Limb (tissue), 2 donors: ENCODE results near the gene AATK.
"Not testable (repeated sequence)": the region's sequence is repeated elsewhere in the genome, so short reads cannot be mapped to it uniquely, and the experiment has no call there.

Experiments
- DNase-seq, 2 donors: peaks; one replicate each; pipeline ENCODE4 v3.0.0-alpha.2; 2016; ENCODE audit errors: extremely low spot score in 2 of 2

AATK gene

DNA sequence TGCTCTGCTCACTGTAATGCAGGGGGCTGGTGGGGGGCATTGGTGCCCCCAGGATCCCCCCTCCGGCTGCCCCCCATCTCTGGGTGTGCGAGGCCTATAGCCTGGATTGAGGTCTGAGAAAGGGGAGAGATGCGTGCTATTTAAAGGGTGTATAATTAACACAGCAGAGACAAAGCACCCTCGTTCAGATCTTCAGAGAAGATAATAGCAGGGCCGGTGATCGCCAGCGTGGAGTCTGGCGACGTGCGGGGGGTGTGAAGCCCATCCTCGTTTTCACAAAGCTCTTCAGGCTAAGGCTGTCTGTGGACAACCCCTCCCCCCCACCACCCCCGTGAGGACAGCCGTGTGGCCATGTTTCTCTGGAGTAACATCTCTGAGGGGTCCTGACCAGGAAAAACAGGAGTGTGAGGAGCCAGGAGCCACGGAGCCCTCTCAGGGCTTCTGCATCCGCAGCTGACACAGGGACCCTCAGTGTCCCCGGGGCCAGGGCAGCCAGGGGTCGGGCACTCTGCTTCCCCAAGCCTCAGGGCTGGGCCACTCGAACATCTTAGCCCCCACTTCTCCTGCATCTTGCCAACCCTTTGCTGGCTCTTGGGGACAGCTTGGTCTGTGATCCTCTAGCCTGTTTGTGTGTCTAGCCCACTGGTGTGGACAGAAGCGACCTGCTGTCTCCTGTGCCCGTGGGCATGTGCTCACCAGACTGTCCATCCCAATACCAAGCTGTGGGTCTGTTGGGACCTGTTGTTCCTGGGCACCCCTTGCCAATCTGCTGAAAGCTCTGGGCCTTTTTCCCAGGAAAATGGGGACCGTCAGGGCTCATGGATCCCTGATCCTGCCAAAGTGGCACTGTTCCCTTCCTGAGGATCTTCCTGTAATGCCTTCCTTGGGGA is 72.2 kb downstream of the AATK start:
- no peak for DNase-seq

DNA sequence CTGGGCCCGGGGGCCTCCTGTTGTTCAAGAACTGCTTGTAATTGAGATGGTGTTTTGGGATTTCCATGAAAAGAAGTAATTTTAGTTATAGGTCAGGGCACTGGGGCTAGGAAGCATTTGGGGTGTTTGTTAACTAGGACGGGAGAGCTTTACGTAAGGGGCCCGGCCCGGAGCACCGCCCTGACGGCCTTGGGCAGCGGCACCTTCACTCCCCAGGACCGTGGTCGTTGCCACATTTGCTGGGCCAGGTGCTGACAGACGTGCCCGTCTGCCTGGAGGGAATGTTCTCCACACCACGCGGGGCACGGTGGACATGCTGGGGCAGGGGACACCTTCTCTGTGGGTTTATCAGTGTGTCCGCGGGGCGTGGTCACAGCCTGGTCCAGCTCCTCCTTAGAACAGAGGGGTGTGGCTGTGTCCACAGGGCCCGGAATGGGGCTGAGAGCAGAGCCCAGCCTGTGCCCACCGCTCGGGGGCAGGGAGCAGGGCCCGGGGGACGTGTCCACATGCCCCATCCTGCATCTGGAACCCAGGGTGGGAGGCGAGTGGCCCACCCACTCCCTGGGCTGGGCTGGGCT is 73.4 kb downstream of the AATK start:
- DNase-seq: no peak

- no peak for DNase-seq
These were observed 74.1 kb downstream of the AATK start for GRCh38 chr17:81091774-81092517.

DNA sequence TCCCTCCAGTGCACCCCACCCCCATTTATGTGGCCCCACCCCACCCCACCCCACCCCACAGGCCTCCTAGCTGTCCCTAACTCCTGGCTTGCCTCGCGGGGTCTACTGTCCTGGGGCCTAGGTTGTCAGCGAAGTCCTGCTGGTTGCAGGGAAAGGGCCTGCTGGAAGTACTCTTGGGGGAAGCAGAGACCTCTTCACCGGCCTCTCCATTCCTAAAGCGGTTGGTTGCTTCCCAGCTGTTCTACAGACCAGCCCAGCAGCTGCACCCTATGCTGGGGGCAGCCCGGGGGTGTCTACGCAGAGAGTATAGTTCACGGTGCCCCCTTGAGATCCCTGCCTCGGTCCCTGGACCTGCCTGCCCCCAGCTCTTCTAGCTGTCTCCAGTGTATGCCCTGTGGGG is 74.9 kb downstream of the AATK start:
- DNase-seq: no peak

DNA sequence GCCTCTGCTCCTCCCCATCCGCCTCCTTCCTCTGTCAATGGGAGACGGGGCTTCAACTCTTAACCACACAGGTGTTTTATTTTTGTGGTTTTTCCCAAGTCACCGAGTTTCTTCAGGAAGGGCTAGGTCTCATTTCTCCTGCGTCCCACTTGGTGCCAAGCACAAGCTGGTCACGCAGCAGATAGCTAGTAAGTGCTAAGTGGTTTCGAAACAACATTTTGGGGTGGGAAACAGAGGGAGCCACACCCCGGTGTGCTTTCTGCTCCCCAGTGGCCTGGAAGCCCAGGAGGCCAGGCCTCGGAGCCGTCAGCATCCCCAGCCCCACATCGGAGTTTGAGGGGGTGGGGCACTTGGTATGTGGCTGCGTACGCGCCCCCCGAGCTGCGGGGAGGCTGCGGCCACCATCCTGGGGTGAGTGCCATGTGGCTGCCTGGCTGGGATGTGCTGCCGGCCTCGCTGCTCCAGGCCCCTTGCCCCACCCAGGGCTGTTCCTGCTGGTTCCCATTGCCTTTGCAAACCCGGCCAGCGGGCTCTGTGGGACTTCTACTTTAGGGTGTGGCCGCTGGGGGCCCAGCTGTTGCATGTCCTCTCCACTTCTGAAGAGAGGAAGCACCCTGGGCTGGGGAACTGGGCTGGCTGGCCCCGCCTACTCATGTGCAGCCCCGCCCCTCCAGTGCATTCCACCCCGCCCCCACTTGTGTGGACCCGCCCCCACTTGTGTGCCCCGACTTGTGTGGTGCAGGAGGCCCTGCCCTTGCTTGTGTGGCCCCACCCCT is 75.5 kb downstream of the AATK start:
- DNase-seq: no peak

GRCh38 chr17:81086789-81087551 is 79.1 kb downstream of the AATK start:
- no peak for DNase-seq

GRCh38 chr17:81085420-81085911 is 80.6 kb downstream of the AATK start:
- DNase-seq: no peak

GRCh38 chr17:81084680-81085419 is 81.2 kb downstream of the AATK start:
- DNase-seq: no peak

DNA sequence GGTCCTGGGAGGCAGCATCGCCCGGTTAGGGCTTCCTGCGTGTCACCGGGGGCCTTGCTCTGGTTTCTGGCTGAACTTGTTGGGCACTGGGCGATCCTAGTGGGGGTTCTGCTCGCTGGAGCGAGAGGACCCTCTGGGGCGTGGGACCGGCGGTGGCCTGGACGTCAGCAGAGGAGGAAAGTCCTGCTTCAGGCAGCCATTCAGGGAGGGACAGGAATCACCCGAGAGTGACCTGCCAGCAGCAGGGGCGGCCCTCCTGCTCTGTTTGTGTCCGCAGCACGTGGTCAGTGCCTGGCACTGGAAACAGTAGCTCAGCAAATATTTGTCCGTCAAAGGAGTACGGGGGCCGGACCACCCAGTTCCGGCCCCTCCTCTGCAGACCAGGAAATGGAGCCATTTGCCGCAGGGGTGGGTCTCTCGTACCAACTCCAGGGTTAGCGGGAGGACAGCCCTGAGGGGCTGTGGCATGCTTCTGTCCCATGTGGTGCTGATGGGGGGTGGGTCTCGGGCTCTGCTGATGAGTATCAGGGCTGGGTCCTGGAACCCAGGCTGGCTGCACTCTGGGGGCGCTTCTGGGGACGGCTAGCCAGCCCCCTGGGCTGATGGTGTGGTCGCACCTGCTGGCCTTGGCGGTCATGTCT is 82.8 kb downstream of the AATK start:
- no peak for DNase-seq

GRCh38 chr17:81082177-81083073 is 83.6 kb downstream of the AATK start:
- DNase-seq: no peak

DNA sequence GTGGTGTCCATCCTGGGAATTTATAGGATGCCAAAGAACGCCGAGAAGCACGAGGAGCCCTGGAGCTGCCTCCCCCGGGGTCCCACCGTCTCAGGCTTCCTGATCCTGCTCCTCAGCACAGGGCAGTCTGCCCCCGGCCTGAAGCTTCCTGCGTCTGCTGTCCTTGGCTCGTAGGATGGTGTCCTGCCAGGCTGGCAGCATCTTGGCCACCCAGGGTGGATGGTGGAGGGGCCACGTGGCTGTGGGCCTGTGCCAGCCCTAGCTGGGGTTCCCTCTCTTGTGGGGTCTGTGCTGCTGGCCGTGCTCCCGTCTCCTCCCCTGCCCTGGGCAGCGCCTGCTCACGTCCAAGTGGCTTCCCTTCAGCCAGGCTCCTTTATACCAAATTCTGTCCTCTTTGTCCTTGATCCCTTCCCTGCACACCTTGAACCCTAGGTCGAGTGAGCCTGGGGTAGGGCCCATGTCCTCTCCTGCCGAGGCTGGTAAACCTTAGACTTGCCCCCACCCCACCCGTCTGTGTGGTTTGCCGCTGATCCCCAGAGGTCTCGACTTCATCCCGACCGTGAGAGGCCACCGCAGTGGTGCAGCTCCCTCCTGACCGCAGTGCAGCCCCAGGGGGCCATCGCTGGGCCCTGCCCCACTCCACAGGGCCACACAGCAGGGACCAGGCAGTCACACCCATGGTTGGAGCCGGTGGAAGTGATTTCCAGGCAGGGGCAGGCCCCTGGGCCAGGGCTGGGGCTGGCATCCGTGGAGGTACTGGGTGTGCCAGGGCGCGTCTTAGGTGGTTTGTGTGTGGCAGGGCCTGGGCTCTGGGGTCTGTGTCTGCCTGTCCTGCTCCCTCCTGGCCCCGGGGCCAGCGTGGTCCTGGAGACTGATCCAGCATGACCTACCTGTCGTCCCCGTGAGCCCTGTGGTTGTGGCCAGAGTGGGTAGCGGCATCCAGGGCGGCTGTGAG is 84.5 kb downstream of the AATK start:
- no peak for DNase-seq

GRCh38 chr17:81080019-81080418 is 86.0 kb downstream of the AATK start:
- DNase-seq: no peak

DNA sequence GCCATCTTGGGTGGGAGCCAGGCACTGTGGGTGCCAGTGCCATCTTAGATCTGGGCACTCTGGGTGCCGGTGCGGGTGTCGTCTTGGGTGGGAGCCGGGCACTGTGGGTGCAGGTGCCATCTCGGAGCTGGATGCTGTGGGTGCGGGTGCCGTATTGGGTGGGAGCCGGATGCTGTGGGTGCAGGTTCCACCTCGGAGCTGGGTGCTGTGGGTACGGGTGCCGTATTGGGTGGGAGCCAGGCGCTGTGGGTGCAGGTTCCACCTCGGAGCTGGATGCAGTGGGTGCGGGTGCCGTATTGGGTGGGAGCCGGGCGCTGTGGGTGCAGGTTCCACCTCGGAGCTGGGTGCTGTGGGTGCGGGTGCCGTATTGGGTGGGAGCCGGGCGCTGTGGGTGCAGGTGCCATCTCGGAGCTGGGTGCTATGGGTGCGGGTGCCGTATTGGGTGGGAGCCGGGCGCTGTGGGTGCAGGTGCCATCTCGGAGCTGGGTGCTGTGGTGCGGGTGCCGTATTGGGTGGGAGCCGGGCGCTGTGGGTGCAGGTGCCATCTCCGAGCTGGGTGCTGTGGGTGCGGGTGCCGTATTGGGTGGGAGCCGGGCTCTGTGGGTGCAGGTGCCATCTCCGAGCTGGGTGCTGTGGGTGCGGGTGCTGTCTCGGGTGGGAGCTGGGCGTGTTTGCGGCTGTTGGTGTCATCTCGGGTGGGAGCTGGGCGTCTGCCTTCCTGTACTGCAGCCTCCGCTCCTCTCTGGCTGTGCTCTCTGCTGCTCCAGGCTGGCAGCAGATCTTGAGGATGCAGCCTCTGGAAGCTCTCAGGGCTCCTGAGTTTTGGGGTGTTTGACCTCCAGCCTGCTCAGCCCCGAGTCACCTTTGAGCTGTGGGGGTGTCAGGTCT is 87.8 kb downstream of the AATK start:
- not testable (repeated sequence) for DNase-seq

DNA sequence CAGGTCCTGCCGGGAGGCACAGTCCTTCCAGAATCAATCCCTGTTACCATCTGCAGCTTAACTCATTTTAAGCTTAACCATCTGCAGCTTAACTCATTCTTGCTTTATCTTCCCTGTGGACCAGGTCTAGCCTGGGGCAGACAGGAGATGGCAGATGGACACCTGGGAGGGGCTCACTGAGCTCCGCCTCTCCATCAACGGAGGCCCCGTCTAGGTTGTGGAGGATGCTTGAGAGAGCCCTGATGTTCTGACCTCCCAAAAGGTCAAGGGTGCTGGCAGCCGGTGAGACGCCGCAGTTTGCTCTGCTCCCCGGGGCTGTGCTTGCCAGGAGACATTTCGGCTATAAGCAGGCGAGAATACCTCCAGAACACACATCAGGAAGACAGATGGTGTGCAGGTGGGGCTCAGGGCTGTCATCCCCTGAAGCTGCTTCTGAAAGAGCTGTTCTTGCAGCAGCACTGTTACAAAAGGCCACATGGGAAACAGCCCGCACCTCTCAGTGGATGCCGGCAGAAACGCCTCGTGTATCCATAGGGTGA is 89.8 kb downstream of the AATK start:
- DNase-seq: no peak

DNA sequence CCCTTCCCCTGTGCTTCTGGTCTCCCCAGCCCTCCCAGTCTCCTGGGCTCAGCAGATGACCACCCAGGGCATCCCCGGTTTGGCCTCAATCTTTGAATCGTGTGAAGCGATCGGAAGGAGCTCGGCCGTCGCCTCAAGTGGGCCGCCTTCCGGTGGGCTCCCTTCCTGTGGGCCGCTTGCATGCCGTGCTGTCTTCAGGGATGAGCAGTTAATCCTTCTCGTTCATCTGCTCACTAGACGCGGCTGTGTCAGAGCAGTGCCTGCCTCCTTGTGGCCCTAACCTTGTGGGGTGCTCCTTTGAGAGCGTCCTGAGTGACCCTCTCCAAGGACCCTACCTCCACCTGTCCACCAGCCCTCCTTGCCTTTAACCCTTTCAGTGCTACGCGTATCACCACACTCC is 90.7 kb downstream of the AATK start:
- no peak for DNase-seq

- no peak for DNase-seq
These were observed 91.1 kb downstream of the AATK start for GRCh38 chr17:81074875-81075274.
